ENCODE measurements around the gene MRPL12.

- no peak for TF ChIP-seq ZNF331 (CRISPR knock-in tag; IDR thresholded peaks at IDR 0.05; ENCODE audit: low read depth)
- TF ChIP-seq, protein P1, sequence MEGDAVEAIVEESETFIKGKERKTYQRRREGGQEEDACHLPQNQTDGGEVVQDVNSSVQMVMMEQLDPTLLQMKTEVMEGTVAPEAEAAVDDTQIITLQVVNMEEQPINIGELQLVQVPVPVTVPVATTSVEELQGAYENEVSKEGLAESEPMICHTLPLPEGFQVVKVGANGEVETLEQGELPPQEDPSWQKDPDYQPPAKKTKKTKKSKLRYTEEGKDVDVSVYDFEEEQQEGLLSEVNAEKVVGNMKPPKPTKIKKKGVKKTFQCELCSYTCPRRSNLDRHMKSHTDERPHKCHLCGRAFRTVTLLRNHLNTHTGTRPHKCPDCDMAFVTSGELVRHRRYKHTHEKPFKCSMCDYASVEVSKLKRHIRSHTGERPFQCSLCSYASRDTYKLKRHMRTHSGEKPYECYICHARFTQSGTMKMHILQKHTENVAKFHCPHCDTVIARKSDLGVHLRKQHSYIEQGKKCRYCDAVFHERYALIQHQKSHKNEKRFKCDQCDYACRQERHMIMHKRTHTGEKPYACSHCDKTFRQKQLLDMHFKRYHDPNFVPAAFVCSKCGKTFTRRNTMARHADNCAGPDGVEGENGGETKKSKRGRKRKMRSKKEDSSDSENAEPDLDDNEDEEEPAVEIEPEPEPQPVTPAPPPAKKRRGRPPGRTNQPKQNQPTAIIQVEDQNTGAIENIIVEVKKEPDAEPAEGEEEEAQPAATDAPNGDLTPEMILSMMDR (conservative IDR thresholded peaks at IDR 0.05; ENCODE audit: low read depth in 2 of 2): no peak
- no peak for TF ChIP-seq CREB1 (CRISPR knock-in tag; IDR thresholded peaks at IDR 0.05; ENCODE audit: low read depth)
- no peak for TF ChIP-seq REST (IDR thresholded peaks at IDR 0.05; ENCODE audit: unreplicated experiment)
- TF ChIP-seq NANOG (IDR thresholded peaks at IDR 0.05; ENCODE audit: borderline replicate concordance): no peak
These were observed 3.1 kb downstream of the MRPL12 start for GRCh38 chr17:81706232-81706611.

All from GM23338 (cell line).